Neural cell (in vitro differentiated cells): ENCODE results near the gene TACC3.

Experiments used
- CTCF ChIP-seq: fragments of 450-650 bp; IDR thresholded peaks from 2 replicates; pipeline ENCODE4 v1.5.1; 2014; ENCODE audit warnings: antibody characterized with exemption, mild to moderate bottlenecking, moderate library complexity; ENCODE audit not compliant: poor library complexity, severe bottlenecking
- EZH2 ChIP-seq: fragments of 200-600, 300-800 bp; shearing (Covaris generic), sonication (generic); IDR thresholded peaks from 2 replicates; pipeline ENCODE4 v1.6.1; 2014; ENCODE audit warnings: antibody characterized with exemption, low read length, borderline replicate concordance, mild to moderate bottlenecking; ENCODE audit not compliant: insufficient read depth, poor library complexity, severe bottlenecking
- POLR2AphosphoS5 ChIP-seq: IDR thresholded peaks from 2 replicates; pipeline ENCODE4 v1.6.1; 2012

- TF ChIP-seq POLR2AphosphoS5 (no peak), CTCF (no peak), EZH2 (no peak)
These were observed 66.2 kb downstream of the TACC3 start for GRCh38 chr4:1787411-1788077.
